Peyer's patch (tissue), 4 donors: Measurements from ENCODE around the gene GHRL.

Experiments used
- POLR2A ChIP-seq, 2 donors: fragments of 450-650 bp; IDR thresholded peaks; one replicate each; pipeline ENCODE4 v1.5.1; 2017; ENCODE audit warnings: antibody characterized with exemption in 2 of 2, mild to moderate bottlenecking in 2 of 2, moderate library complexity in 2 of 2
- TF ChIP-seq, protein P1 (sequence below), 6 experiments: fragments of 450-650 bp in 4 of 6; fragments of 200-600 bp in 2 of 6; sonication (generic) in 1 of 6; IDR thresholded peaks; one replicate each; pipeline ENCODE4 v1.5.1; 2017 to 2019; ENCODE audit warnings: antibody characterized with exemption in 6 of 6, mild to moderate bottlenecking in 3 of 6, moderate library complexity in 1 of 6

- TF ChIP-seq, protein P1, sequence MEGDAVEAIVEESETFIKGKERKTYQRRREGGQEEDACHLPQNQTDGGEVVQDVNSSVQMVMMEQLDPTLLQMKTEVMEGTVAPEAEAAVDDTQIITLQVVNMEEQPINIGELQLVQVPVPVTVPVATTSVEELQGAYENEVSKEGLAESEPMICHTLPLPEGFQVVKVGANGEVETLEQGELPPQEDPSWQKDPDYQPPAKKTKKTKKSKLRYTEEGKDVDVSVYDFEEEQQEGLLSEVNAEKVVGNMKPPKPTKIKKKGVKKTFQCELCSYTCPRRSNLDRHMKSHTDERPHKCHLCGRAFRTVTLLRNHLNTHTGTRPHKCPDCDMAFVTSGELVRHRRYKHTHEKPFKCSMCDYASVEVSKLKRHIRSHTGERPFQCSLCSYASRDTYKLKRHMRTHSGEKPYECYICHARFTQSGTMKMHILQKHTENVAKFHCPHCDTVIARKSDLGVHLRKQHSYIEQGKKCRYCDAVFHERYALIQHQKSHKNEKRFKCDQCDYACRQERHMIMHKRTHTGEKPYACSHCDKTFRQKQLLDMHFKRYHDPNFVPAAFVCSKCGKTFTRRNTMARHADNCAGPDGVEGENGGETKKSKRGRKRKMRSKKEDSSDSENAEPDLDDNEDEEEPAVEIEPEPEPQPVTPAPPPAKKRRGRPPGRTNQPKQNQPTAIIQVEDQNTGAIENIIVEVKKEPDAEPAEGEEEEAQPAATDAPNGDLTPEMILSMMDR (IDR thresholded peaks at IDR 0.05), result no peak
- TF ChIP-seq POLR2A (IDR thresholded peaks at IDR 0.05), result no peak
Observed at GRCh38 chr3:10338591-10339353, 46.0 kb upstream of the GHRL start.
